IMR-90 (cell line): Measurements from ENCODE around the gene GORASP1. TPM values are rescaled to one million over a fixed set of nuclear protein-coding genes. Genes with fewer than 3 reads are reported as not detected.

Experiments used
- ATAC-seq: fragments of 200-7000 bp; cut with Tn5 transposase; 2 replicates; pipeline ENCODE4 v1.9.1; 2020; ENCODE audit warnings: low read depth, mild to moderate bottlenecking, moderate library complexity
- BruUV-seq: library from RNA; stranded (reverse); fragments of 400-500 nt; replicated peaks from 2 replicates; lab custom pipeline; 2021; lab: Mats Ljungman, UMichigan
- CTCF ChIA-PET: fragments of 300-600 bp; formaldehyde crosslinking; extraction: SDS; loops from one replicate; lab custom pipeline; 2021; ENCODE audit warnings: antibody characterized with exemption; lab: Yijun Ruan, JAX
- POLR2A ChIA-PET: fragments of 300-600 bp; sonication (Branson Sonifier 250); formaldehyde crosslinking; loops from one replicate; lab custom pipeline; 2022; ENCODE audit warnings: antibody characterized with exemption; ENCODE audit not compliant: unreplicated experiment; lab: Charles Lee
- DNase-seq: peaks from one replicate; pipeline ENCODE4 v3.0.0; 2013
- H2AFZ ChIP-seq: replicated peaks from 2 replicates; pipeline ENCODE3; 2013; ENCODE audit warnings: low read length, mild to moderate bottlenecking; ENCODE audit not compliant: poor library complexity
- H2AK5ac ChIP-seq: 2 replicates; pipeline ENCODE4 v1.6.1; 2013; ENCODE audit warnings: low read depth, low read length, inconsistent platforms
- H2AK9ac ChIP-seq: replicated peaks from 2 replicates; pipeline ENCODE3; 2013; ENCODE audit warnings: mild to moderate bottlenecking, low read depth, low read length, moderate library complexity; ENCODE audit not compliant: poor library complexity
- H2BK120ac ChIP-seq: 2 replicates; pipeline ENCODE4 v1.6.1; 2013; ENCODE audit warnings: low read depth, low read length, inconsistent platforms
- H2BK15ac ChIP-seq: 3 replicates; pipeline ENCODE4 v1.6.1; 2013; ENCODE audit warnings: low read depth, low read length, inconsistent platforms
- H2BK20ac ChIP-seq: 2 replicates; pipeline ENCODE4 v1.6.1; 2013; ENCODE audit warnings: low read depth, mild to moderate bottlenecking, inconsistent platforms, low read length, moderate library complexity
- H2BK5ac ChIP-seq: 2 replicates; pipeline ENCODE4 v1.6.1; 2013; ENCODE audit warnings: mild to moderate bottlenecking, low read depth, low read length, inconsistent platforms; ENCODE audit not compliant: poor library complexity, severe bottlenecking
- H3K14ac ChIP-seq: replicated peaks from 2 replicates; pipeline ENCODE4 v1.6.1; 2013; ENCODE audit warnings: low read depth, low read length, inconsistent platforms
- H3K18ac ChIP-seq: 2 replicates; pipeline ENCODE4 v1.6.1; 2013; ENCODE audit warnings: low read depth, low read length, control low read depth
- H3K23ac ChIP-seq: 2 replicates; pipeline ENCODE4 v1.6.1; 2013; ENCODE audit warnings: low read depth, low read length, inconsistent platforms
- H3K27ac ChIP-seq: 2 replicates; pipeline ENCODE4 v1.5.1; 2013; ENCODE audit warnings: mild to moderate bottlenecking, control low read depth, low read length; ENCODE audit not compliant: insufficient read depth
- H3K27me3 ChIP-seq: 2 replicates; pipeline ENCODE4 v1.6.1; 2013; ENCODE audit warnings: low read length; ENCODE audit not compliant: control insufficient read depth, insufficient read depth
- H3K36me3 ChIP-seq: 2 replicates; pipeline ENCODE4 v1.6.1; 2013; ENCODE audit warnings: low read length, mixed read lengths; ENCODE audit not compliant: control insufficient read depth, insufficient read depth
- H3K4ac ChIP-seq: 2 replicates; pipeline ENCODE4 v1.6.1; 2013; ENCODE audit warnings: low read depth, low read length, inconsistent platforms
- H3K4me1 ChIP-seq: 2 replicates; pipeline ENCODE4 v1.6.1; 2013; ENCODE audit warnings: low read length, mixed read lengths; ENCODE audit not compliant: control insufficient read depth, insufficient read depth
- H3K4me2 ChIP-seq: 2 replicates; pipeline ENCODE4 v1.6.1; 2013; ENCODE audit warnings: low read depth, mild to moderate bottlenecking, control low read depth, low read length, moderate library complexity
- H3K4me3 ChIP-seq: 2 replicates; pipeline ENCODE4 v1.5.1; 2013; ENCODE audit warnings: low read depth, mild to moderate bottlenecking, control low read depth, low read length, moderate library complexity; ENCODE audit not compliant: insufficient read depth
- H3K56ac ChIP-seq: 2 replicates; pipeline ENCODE4 v1.6.1; 2013; ENCODE audit warnings: low read length, inconsistent platforms; ENCODE audit not compliant: insufficient read depth; ENCODE audit errors: extremely low read depth
- H3K79me1 ChIP-seq, 2 experiments: 2 replicates each; pipeline ENCODE4 v1.6.1; 2013; ENCODE audit warnings: low read length in 2 of 2, inconsistent platforms in 1 of 2, low read depth in 1 of 2
- H3K9ac ChIP-seq: 2 replicates; pipeline ENCODE4 v1.6.1; 2013; ENCODE audit warnings: low read depth, low read length, control low read depth
- H3K9me1 ChIP-seq: 2 replicates; pipeline ENCODE4 v1.6.1; 2013; ENCODE audit warnings: low read length, inconsistent platforms; ENCODE audit not compliant: insufficient read depth
- H3K9me3 ChIP-seq: 2 replicates; pipeline ENCODE4 v1.6.1; 2013; ENCODE audit warnings: low read length; ENCODE audit not compliant: control insufficient read depth, insufficient read depth
- H4K20me1 ChIP-seq: 2 replicates; pipeline ENCODE4 v1.6.1; 2013; ENCODE audit warnings: low read length, inconsistent platforms; ENCODE audit not compliant: insufficient read depth
- H4K5ac ChIP-seq: 2 replicates; pipeline ENCODE4 v1.6.1; 2013; ENCODE audit warnings: mild to moderate bottlenecking, low read depth, low read length, control low read depth
- H4K8ac ChIP-seq, 2 experiments: 2 replicates each; pipeline ENCODE4 v1.6.1; 2013; ENCODE audit warnings: low read depth in 2 of 2, low read length in 2 of 2, control low read depth in 1 of 2, inconsistent platforms in 1 of 2
- H4K91ac ChIP-seq: 2 replicates; pipeline ENCODE4 v1.6.1; 2013; ENCODE audit warnings: low read depth, low read length, inconsistent platforms; ENCODE audit not compliant: insufficient read depth
- FOS ChIP-seq: fragments of 150-350 bp; IDR thresholded peaks from 2 replicates; pipeline ENCODE4 v1.6.1; 2016; ENCODE audit warnings: low read depth, low read length
- POLR2A ChIP-seq: IDR thresholded peaks from 2 replicates; pipeline ENCODE4 v1.6.1; 2012; ENCODE audit warnings: mild to moderate bottlenecking, low read depth, low read length
- WGBS, 2 experiments: methylation state at CpG; one replicate each; pipeline versions ENCODE4 v1.1.5 to v1.1.7; 2013; ENCODE audit warnings: missing lambda C conversion rate in 2 of 2; ENCODE audit not compliant: insufficient read length in 1 of 2; ENCODE audit errors: extremely low coverage in 2 of 2; 5-methylcytosine and 5-hydroxymethylcytosine counted together
- dilution Hi-C: fragments of 300-500 bp; cut with HindIII; formaldehyde crosslinking; loops from one replicate; pipeline ENCODE4 v1.14.3; 2018; ENCODE audit warnings: low sequenced_read_pairs; ENCODE audit not compliant: unreplicated experiment
- in situ Hi-C: fragments of 300-500 bp; cut with MboI; formaldehyde crosslinking; loops from 3 replicates; pipeline ENCODE4 v1.14.3; 2019; ENCODE audit warnings: low sequenced_read_pairs, inconsistent platforms, mixed read lengths
- intact Hi-C: fragments of 100-400 bp; cut with micrococcal nuclease; formaldehyde crosslinking; loops from 2 replicates; pipeline ENCODE4 v1.10.0; 2022
- polyA plus RNA-seq, 3 experiments: library from polyadenylated mRNA; depleted of rRNA; stranded (reverse); fragments of >200 nt; gene quantifications; 2 replicates each; pipeline ENCODE4 v1.2.3, GENCODE V29; 2012; ENCODE audit warnings: low replicate concordance in 1 of 3
- total RNA-seq: library from RNA; depleted of rRNA; stranded (reverse); fragments of >200 nt; gene quantifications from 2 replicates; pipeline ENCODE4 v1.2.3, GENCODE V29; 2012

Gene GORASP1
- total and polyA plus RNA-seq, 2 of the 4 experiments (the other 2 are of a cell fraction) = 35.0 to 56.6 TPM

DNA sequence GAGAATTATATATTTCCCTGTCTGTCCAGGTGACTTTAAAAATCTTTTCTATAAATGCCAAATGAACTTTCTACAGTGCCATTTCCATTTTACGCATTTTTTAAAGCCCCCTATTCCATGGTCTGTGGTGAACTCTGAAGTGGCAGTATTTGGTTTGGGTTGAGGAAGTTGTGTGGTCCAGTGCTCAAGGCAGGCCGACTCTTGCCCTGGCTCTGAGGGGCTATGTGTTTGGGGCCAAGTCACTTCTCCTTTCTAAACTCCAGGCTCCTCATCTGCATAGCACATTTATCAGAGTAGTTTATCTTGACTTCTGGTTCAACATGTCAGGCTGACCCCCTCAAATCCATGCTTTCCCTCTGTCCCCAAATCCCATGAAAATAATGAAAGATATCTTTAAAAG, 14.2 kb upstream of the GORASP1 start:
- intact Hi-C loops (no loop called here), in situ Hi-C loops (no loop called here), dilution Hi-C loops (no loop called here)
- Histone ChIP-seq H3K9me3 (no peaks in the 10 kb centered on the region), H3K36me3 (no peaks in the 10 kb centered on the region; the same call in 1 of the 2 replicates), H3K18ac (no peak overlapping the region), H3K4me2 (no peak overlapping the region), H3K27ac (no peak overlapping the region), H3K56ac (no peak overlapping the region), H3K9me1 (peaks cover 4% of the 10 kb centered on the region), H3K9ac (no peak overlapping the region), H4K5ac (no peak overlapping the region), H3K23ac (no peak overlapping the region), H2BK5ac (no peak overlapping the region), H4K8ac (no peak overlapping the region), H3K4me1 (peaks cover 5% of the 10 kb centered on the region), H4K20me1 (no peaks in the 10 kb centered on the region), H2BK120ac (no peak overlapping the region), H3K4me3 (no peak overlapping the region), H2AK5ac (no peak overlapping the region), H2BK20ac (no peak overlapping the region), H2BK15ac (no peak overlapping the region), H2AFZ (no peak overlapping the region), H3K14ac (no peak overlapping the region), H3K4ac (no peak overlapping the region), H2AK9ac (no peak overlapping the region), H3K79me1 (no peaks in the 10 kb centered on the region), H4K91ac (no peak overlapping the region), H3K27me3 (no peaks in the 10 kb centered on the region)
- DNase-seq (no peak), ATAC-seq (no peak)
- TF ChIP-seq FOS (no peak), POLR2A (no peak)
- POLR2A ChIA-PET = no interaction called here
- no TSS peak for BruUV-seq
- CTCF ChIA-PET = interaction anchor here (2.2 kb wide), 1 partner anchor 166 kb away, joined by 8 read pairs; no protein-coding TSS in a partner anchor
- WGBS, 2 experiments = no CpG with 5 or more reads among the region's 2 CpGs
